GM10266 (cell line): ENCODE results near the gene GSC2.

Source experiments
- DNase-seq: peaks from one replicate; pipeline ENCODE4 v3.0.0; 2012; ENCODE audit errors: extremely low spot score
- TF ChIP-seq, protein P1 (sequence below): IDR thresholded peaks from 2 replicates; pipeline ENCODE4 v1.5.1; 2012; ENCODE audit warnings: mild to moderate bottlenecking, low read depth; ENCODE audit not compliant: control insufficient read depth, insufficient read depth; ENCODE audit errors: missing control alignments

GSC2 gene

DNA sequence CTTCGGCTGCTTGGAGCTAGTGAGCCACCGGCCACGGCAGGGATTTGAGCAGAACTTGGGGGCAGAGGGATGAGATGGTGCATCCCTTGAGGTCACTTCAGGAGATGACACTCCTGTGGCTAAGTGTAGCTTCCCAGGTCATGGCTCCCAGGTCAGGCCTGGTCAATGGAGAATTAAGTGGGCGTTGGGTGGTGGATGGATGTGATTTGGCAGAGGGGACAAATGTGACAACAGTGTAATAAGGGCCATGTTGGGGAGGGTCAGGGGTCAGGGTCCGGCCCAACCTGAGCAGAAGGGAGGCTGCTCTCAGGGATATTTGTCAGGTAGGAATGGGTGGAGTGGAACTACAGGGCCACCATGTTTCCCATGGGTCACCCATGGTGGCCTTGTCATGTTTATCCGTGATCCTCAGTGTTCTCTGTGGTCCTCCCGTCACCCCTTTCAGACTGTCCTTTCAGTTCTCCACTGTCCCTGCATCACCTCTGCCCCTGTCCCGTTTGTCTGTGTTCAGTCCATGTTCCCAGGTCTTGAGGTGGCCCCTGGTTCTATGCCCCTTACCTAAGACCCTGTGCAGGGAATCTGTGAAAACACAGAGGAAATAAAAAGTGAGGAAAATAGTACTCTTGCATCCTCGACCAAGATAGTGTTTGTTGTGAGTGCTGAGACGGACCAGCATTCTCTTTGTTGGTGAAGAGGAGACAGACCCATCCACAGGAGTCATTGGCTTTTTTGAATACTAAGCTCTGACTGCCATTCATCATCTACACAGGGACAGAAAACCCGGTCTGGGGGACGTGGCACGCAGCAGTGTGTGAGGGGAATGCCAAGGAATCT is 22.3 kb upstream of the GSC2 start:
- TF ChIP-seq, protein P1, sequence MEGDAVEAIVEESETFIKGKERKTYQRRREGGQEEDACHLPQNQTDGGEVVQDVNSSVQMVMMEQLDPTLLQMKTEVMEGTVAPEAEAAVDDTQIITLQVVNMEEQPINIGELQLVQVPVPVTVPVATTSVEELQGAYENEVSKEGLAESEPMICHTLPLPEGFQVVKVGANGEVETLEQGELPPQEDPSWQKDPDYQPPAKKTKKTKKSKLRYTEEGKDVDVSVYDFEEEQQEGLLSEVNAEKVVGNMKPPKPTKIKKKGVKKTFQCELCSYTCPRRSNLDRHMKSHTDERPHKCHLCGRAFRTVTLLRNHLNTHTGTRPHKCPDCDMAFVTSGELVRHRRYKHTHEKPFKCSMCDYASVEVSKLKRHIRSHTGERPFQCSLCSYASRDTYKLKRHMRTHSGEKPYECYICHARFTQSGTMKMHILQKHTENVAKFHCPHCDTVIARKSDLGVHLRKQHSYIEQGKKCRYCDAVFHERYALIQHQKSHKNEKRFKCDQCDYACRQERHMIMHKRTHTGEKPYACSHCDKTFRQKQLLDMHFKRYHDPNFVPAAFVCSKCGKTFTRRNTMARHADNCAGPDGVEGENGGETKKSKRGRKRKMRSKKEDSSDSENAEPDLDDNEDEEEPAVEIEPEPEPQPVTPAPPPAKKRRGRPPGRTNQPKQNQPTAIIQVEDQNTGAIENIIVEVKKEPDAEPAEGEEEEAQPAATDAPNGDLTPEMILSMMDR = no peak

DNA sequence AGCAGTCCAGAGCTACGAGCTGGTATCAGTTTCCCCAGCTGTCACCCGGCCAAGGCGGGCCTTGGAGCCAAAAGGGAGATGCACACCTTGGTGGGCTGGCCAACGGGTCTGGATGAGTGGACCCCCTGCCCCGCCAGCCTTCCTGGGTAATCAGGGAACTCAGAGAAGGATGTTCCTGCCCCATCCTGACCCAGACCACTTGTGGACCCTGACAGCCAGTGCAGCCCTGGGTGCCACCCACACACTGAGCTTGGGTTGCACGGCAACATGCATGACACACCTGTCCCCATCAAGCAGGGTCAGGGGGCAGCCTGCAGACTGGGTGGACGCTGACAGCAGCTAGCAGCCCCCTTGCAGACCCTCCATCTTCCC is 19.8 kb upstream of the GSC2 start:
- TF ChIP-seq, protein P1 = no peak
- no peak for DNase-seq

More for the DNA sequence above, 22.3 kb upstream of the GSC2 start:
- DNase-seq = no peak

DNA sequence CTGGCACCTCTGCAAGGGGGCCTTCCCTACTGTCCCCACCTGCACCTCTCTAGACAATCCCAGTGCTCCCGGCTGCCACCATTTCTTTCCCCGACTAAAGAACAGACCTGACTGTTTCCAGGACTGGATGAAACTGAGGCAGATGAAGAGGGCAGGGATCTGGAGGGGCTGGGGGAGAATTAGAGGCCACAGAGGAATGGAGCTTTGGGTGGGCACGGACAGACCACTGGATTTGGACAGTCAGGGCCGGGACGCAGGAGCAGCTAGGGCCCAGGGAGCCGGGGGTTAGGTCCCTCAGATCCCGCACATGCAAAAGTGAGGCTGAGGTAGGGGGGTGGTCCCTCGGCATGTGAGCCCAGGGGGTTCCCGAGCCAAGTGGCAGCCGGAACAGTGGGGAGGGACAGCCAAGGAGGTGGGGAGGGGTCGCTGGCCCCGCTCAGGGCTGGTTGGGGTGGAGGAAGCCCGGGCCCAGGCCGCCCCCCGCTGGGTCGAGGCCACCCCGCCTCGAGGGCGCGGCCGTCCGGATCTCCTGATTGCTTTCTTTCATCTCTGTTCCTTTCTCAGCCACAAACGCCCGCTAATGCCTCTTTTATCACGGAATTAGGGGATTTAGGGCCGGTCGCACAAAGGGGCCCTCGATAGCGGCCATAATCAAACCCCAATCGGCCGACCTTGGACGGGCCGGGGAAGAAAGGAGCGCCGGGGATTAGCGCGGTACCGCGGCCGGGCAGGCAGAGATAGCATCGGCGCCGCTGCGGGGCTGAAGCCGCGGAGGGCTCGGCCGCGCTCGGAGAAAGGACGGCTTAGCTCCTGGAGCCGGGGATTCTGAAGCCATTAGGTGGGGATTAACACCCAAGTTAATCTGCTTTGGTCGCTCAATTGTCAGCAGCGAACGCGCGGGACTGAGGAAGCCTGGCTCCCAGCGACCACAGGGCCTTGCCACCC is 19.2 kb upstream of the GSC2 start:
- TF ChIP-seq, protein P1 = no peak
- no peak for DNase-seq

DNA sequence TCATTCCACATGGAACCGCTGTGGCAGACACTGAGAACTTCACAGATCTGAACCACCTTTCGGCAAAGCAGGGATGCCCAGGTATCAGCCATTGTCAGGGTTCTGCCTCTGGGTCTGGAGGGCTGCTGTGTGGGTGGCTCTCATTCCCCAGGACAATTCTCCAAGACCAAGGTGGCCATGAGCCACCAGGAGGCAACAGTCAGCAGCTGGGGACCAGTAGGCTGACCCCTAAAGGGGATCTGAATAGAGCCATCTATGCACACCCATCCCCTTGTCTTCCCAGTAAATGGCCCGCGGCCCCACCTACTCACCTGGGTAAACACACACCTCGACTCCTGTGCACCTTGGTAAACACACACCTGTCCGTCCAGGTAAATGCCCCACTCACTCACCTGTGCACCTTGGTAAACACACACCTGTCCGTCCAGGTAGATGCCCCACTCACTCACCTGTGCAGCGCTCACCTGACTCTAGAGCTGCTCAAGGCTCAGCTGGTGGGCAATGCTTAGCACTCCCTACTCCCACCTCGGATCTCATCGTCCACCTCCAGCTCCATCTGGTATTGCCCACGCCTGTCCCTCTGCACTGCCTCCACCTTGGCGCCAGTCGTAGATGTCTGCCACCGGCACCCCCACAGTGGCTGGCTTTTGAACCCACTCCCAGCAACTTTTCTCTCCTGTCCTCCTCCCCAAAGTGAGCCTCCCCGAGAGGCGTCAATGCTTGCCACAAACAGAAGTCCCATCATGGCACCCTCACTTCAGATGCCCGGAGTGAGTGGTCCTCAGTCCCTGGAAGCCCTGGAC is 18.2 kb upstream of the GSC2 start:
- TF ChIP-seq, protein P1 = no peak

DNA sequence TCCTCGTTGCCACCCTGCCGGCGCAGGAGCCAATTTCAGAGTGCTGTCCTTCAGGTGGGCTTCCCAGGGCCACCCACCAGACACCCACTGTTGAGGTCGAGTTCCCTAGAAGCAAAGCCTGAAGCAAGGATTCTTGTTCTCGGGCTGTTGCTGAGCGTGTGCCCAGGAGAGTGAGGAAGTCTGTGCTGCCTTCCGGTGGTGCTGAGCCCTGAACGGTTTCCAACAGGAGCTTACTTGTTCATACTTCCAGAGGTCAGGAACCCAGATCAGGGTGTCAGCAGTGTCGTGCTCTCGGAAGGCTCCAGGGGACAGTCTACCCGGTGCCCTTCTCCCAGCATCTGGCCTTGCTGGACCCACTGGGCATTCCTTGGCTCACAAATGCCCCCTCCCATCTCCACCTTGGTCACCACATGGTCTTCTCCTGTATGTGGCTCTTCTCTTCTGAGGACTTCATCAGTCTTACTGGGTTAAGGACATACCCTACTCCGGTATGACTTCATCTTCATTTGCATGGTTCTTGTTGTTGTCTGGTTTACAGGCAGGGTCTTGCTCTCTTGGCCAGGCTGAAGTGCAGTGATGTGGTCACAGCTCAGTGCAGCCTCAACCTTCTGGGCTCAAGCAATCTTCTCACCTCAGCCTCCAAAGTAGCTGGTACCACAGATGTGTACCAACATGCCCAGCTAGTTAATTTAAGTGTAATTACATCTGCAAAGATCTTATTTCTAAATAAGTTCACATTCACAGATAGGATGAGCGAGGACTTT is 17.2 kb upstream of the GSC2 start:
- DNase-seq = no peak
- TF ChIP-seq, protein P1 = no peak

More for the DNA sequence above, 18.2 kb upstream of the GSC2 start:
- DNase-seq = no peak

DNA sequence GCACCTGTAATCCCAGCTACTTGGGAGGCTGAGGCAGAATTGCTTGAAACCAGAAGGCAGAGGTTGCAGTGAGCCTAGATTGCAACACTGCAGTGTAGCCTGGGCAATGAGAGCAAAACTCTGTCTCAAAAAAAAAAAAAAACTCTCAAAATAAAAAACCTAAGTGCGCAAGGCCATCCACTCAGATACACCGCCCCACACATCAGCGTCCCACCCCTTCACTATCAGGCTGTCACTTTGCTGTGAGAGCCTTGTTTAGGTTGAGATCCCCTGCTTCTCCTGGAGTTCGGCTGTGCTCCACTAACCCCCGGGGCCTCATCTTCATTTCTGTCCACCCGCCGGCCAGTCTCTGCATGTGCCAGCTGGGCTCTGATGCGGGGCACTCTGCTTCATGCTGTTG is 16.3 kb upstream of the GSC2 start:
- no peak for DNase-seq
- TF ChIP-seq, protein P1 = no peak
